Liver (tissue), 3 donors: ENCODE results near the gene EPC2.

Experiments
- EGR1 ChIP-seq, 2 donors: IDR thresholded peaks; 2 replicates each; pipeline ENCODE4 v1.6.1; 2016 to 2018; ENCODE audit warnings: antibody characterized with exemption in 2 of 2, low read depth in 2 of 2
- GABPA ChIP-seq, 2 donors: IDR thresholded peaks in 1 of 2; conservative IDR thresholded peaks in 1 of 2; 2 replicates each; pipeline ENCODE4 v1.6.1; 2016; ENCODE audit warnings: antibody characterized with exemption in 2 of 2, mild to moderate bottlenecking in 1 of 2, moderate library complexity in 1 of 2
- HNF4A ChIP-seq, 2 donors: conservative IDR thresholded peaks; 2 replicates each; pipeline ENCODE4 v1.6.1; 2016; ENCODE audit warnings: antibody characterized with exemption in 2 of 2, mild to moderate bottlenecking in 2 of 2
- HNF4G ChIP-seq: IDR thresholded peaks from 2 replicates; pipeline ENCODE4 v1.6.1; 2016; ENCODE audit warnings: antibody characterized with exemption
- JUND ChIP-seq, 2 donors: IDR thresholded peaks; 2 replicates each; pipeline ENCODE4 v1.6.1; 2016; ENCODE audit warnings: antibody characterized with exemption in 2 of 2
- RXRA ChIP-seq, 2 donors: IDR thresholded peaks; 2 replicates each; pipeline ENCODE4 v1.6.1; 2017 to 2018; ENCODE audit warnings: antibody characterized with exemption in 2 of 2, mild to moderate bottlenecking in 1 of 2
- SP1 ChIP-seq: IDR thresholded peaks from 2 replicates; pipeline ENCODE4 v1.6.1; 2018; ENCODE audit warnings: antibody characterized with exemption, mild to moderate bottlenecking
- TAF1 ChIP-seq: conservative IDR thresholded peaks from 2 replicates; pipeline ENCODE4 v1.6.1; 2016; ENCODE audit warnings: antibody characterized with exemption, mild to moderate bottlenecking
- TF ChIP-seq, protein P1 (sequence below): fragments of 150-350 bp; IDR thresholded peaks from 2 replicates; pipeline ENCODE4 v1.5.1; 2017; ENCODE audit warnings: improper control_type of control experiment, low read depth, low read length; ENCODE audit not compliant: missing input control
- TF ChIP-seq, protein P2 (sequence below): IDR thresholded peaks from 2 replicates; pipeline ENCODE4 v1.6.1; 2016; ENCODE audit warnings: antibody characterized with exemption, mild to moderate bottlenecking
- TF ChIP-seq, protein P3 (sequence below): IDR thresholded peaks from 2 replicates; pipeline ENCODE4 v1.6.1; 2016; ENCODE audit warnings: antibody characterized with exemption
- TF ChIP-seq, protein P4 (sequence below): IDR thresholded peaks from 2 replicates; pipeline ENCODE4 v1.6.1; 2016; ENCODE audit warnings: antibody characterized with exemption
- TF ChIP-seq, protein P5 (sequence below): IDR thresholded peaks from 2 replicates; pipeline ENCODE4 v1.6.1; 2016; ENCODE audit warnings: antibody characterized with exemption
- donor health status: healthy.
- donor health status: healthy.

DNA sequence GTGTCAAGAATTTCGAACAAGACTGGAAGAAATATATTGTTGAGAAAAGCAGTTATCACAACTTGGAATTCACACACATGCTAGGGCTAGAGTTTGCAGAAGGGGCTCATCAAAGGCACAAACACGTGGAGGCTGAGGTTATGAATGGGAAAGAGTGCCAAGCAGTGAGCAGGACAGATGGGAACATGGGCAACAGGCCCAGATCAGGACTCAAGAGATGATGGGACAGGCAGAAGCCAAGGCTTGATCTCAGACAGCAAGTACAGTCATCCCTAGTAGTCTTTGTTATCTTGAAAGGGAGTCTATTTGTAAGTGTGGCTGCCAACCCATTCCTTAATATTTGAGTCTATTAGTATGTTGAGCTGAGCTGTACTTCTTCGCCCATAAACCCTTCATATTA is 22.2 kb upstream of the EPC2 start:
- TF ChIP-seq HNF4G (no peak), RXRA (IDR thresholded peaks at IDR 0.05) (no peak), TAF1 (no peak), EGR1 (IDR thresholded peaks at IDR 0.05; ENCODE audit: low read depth in 2 of 2) (no peak), HNF4A (conservative IDR thresholded peaks at IDR 0.05) (no peak), GABPA (IDR thresholded peaks at IDR 0.05 in 1 of 2, conservative IDR thresholded peaks at IDR 0.05 in 1 of 2) (no peak), SP1 (no peak), JUND (IDR thresholded peaks at IDR 0.05) (no peak)
- TF ChIP-seq, protein P1, sequence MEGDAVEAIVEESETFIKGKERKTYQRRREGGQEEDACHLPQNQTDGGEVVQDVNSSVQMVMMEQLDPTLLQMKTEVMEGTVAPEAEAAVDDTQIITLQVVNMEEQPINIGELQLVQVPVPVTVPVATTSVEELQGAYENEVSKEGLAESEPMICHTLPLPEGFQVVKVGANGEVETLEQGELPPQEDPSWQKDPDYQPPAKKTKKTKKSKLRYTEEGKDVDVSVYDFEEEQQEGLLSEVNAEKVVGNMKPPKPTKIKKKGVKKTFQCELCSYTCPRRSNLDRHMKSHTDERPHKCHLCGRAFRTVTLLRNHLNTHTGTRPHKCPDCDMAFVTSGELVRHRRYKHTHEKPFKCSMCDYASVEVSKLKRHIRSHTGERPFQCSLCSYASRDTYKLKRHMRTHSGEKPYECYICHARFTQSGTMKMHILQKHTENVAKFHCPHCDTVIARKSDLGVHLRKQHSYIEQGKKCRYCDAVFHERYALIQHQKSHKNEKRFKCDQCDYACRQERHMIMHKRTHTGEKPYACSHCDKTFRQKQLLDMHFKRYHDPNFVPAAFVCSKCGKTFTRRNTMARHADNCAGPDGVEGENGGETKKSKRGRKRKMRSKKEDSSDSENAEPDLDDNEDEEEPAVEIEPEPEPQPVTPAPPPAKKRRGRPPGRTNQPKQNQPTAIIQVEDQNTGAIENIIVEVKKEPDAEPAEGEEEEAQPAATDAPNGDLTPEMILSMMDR: no peak
- TF ChIP-seq, protein P2, sequence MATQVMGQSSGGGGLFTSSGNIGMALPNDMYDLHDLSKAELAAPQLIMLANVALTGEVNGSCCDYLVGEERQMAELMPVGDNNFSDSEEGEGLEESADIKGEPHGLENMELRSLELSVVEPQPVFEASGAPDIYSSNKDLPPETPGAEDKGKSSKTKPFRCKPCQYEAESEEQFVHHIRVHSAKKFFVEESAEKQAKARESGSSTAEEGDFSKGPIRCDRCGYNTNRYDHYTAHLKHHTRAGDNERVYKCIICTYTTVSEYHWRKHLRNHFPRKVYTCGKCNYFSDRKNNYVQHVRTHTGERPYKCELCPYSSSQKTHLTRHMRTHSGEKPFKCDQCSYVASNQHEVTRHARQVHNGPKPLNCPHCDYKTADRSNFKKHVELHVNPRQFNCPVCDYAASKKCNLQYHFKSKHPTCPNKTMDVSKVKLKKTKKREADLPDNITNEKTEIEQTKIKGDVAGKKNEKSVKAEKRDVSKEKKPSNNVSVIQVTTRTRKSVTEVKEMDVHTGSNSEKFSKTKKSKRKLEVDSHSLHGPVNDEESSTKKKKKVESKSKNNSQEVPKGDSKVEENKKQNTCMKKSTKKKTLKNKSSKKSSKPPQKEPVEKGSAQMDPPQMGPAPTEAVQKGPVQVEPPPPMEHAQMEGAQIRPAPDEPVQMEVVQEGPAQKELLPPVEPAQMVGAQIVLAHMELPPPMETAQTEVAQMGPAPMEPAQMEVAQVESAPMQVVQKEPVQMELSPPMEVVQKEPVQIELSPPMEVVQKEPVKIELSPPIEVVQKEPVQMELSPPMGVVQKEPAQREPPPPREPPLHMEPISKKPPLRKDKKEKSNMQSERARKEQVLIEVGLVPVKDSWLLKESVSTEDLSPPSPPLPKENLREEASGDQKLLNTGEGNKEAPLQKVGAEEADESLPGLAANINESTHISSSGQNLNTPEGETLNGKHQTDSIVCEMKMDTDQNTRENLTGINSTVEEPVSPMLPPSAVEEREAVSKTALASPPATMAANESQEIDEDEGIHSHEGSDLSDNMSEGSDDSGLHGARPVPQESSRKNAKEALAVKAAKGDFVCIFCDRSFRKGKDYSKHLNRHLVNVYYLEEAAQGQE: no peak
- TF ChIP-seq, protein P3, sequence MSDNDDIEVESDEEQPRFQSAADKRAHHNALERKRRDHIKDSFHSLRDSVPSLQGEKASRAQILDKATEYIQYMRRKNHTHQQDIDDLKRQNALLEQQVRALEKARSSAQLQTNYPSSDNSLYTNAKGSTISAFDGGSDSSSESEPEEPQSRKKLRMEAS: no peak
- TF ChIP-seq, protein P4, sequence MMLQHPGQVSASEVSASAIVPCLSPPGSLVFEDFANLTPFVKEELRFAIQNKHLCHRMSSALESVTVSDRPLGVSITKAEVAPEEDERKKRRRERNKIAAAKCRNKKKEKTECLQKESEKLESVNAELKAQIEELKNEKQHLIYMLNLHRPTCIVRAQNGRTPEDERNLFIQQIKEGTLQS: no peak
- TF ChIP-seq, protein P5, sequence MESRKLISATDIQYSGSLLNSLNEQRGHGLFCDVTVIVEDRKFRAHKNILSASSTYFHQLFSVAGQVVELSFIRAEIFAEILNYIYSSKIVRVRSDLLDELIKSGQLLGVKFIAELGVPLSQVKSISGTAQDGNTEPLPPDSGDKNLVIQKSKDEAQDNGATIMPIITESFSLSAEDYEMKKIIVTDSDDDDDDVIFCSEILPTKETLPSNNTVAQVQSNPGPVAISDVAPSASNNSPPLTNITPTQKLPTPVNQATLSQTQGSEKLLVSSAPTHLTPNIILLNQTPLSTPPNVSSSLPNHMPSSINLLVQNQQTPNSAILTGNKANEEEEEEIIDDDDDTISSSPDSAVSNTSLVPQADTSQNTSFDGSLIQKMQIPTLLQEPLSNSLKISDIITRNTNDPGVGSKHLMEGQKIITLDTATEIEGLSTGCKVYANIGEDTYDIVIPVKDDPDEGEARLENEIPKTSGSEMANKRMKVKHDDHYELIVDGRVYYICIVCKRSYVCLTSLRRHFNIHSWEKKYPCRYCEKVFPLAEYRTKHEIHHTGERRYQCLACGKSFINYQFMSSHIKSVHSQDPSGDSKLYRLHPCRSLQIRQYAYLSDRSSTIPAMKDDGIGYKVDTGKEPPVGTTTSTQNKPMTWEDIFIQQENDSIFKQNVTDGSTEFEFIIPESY: no peak
